Measurements from ENCODE around the gene UROC1.

UROC1 gene

GRCh38 chr3:126442856-126443242 lies 74.7 kb downstream of the UROC1 start:
- no peak overlapping the region for H3K4me3 ChIP-seq (replicated peaks; ENCODE audit: insufficient read depth, low read length)
- H3K27me3 ChIP-seq (ENCODE audit: insufficient read depth, poor library complexity, severe bottlenecking), result no peaks in the 10 kb centered on the region
- H3K27ac ChIP-seq (replicated peaks), result no peak overlapping the region
- no peak for TF ChIP-seq POLR2AphosphoS5 (IDR thresholded peaks at IDR 0.05; ENCODE audit: low read depth)
- no peak for TF ChIP-seq REST (IDR thresholded peaks at IDR 0.05; ENCODE audit: insufficient replicate concordance, low read depth)
- TF ChIP-seq GABPA (IDR thresholded peaks at IDR 0.05; ENCODE audit: low read depth), result no peak
- no peak for TF ChIP-seq SPI1 (IDR thresholded peaks at IDR 0.05; ENCODE audit: borderline replicate concordance, low read depth)
- TF ChIP-seq CTCF (IDR thresholded peaks at IDR 0.05; ENCODE audit: insufficient read depth, low read length), result no peak
- DNase-seq (ENCODE audit: low read depth in 1 of 2, low spot score in 1 of 2), result no peak

DNA sequence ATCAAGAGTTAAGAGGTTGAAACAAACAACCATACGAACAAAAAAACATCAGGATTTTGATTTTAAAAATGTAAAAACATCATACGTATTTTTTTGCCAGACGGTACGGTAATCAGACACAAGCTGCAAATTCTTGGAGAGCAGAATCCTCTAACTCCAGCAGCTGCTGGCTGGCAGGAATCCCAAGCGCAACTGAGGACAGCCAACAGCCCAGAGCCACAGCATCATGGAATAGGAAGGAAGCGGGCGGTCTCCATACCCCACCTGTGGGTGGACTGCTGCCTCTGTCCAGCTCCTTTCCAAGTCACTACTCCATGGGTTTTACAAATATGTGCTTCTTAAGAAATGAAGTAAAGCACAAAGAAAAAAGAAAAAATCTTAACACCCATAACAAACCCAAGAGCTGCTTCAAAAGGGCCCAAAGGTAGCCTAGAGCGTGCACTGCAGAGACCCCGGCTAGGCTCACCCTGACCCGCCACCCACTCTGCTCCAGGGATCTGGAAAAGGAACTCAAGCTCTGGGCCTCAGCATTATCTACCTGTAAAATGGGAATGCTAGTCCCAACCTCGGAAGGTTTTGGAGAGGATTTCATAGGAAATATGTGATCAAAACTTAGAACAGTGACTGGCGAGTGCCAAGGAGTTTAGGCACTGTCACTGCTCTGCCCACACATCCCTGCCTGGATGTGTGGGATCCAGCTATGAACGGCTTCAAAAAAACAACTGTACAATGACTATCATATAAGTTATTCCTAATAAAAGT lies 75.3 kb downstream of the UROC1 start:
- Histone ChIP-seq H3K4me3 (replicated peaks; ENCODE audit: insufficient read depth, low read length) (no peak overlapping the region), H3K27me3 (ENCODE audit: insufficient read depth, poor library complexity, severe bottlenecking) (no peaks in the 10 kb centered on the region), H3K27ac (replicated peaks) (no peak overlapping the region)
- no peak for TF ChIP-seq SPI1 (IDR thresholded peaks at IDR 0.05; ENCODE audit: borderline replicate concordance, low read depth)
- TF ChIP-seq POLR2AphosphoS5 (IDR thresholded peaks at IDR 0.05; ENCODE audit: low read depth), result no peak
- no peak for TF ChIP-seq GABPA (IDR thresholded peaks at IDR 0.05; ENCODE audit: low read depth)
- no peak for DNase-seq (ENCODE audit: low read depth in 1 of 2, low spot score in 1 of 2)

DNA sequence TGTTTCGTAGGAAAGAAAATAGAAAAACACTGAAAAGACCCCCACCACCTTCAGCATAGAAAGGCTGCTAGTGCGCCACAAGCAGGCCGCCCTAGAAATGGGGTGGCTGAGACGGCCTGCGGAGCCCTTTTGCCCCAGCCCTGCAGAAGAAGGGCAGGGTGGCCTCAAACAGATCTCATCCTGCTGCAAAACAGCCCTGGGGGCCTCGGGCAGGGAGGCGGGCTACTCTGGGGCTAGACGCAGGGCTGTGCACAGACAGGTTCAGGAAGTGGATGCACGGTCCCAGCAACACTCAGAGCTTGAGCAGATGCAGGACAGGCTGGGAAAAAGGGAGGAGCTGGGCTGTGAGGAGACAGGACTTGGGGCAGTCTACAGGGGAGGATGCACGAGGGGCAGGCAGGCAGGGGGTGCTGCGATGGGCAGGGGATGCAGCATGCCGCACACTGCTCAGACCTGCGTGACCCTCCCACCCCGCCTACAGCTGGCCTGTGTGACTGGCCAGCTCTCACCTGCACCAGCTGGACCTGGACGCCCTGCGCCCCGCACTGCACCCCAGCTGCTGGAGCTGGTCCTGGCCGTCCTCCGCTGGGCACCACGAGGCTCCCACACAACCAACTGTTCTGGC lies 76.2 kb downstream of the UROC1 start:
- no peaks in the 10 kb centered on the region for H3K27me3 ChIP-seq (ENCODE audit: insufficient read depth, poor library complexity, severe bottlenecking)
- DNase-seq (ENCODE audit: low read depth in 1 of 2, low spot score in 1 of 2), result no peak
- TF ChIP-seq REST (IDR thresholded peaks at IDR 0.05; ENCODE audit: insufficient replicate concordance, low read depth), result no peak
- TF ChIP-seq SPI1 (IDR thresholded peaks at IDR 0.05; ENCODE audit: borderline replicate concordance, low read depth), result no peak
- TF ChIP-seq CTCF (IDR thresholded peaks at IDR 0.05; ENCODE audit: insufficient read depth, low read length), result no peak
- TF ChIP-seq GABPA (IDR thresholded peaks at IDR 0.05; ENCODE audit: low read depth), result no peak
- TF ChIP-seq POLR2AphosphoS5 (IDR thresholded peaks at IDR 0.05; ENCODE audit: low read depth), result no peak
- H3K4me3 ChIP-seq (replicated peaks; ENCODE audit: insufficient read depth, low read length), result no peak overlapping the region
- no peak overlapping the region for H3K27ac ChIP-seq (replicated peaks)

- H3K4me3 ChIP-seq (replicated peaks; ENCODE audit: insufficient read depth, low read length), result no peak overlapping the region
- H3K27me3 ChIP-seq (ENCODE audit: insufficient read depth, poor library complexity, severe bottlenecking), result no peaks in the 10 kb centered on the region
- no peak for DNase-seq (ENCODE audit: low read depth in 1 of 2, low spot score in 1 of 2)
- TF ChIP-seq REST (IDR thresholded peaks at IDR 0.05; ENCODE audit: insufficient replicate concordance, low read depth) (no peak), POLR2AphosphoS5 (IDR thresholded peaks at IDR 0.05; ENCODE audit: low read depth) (no peak), CTCF (IDR thresholded peaks at IDR 0.05; ENCODE audit: insufficient read depth, low read length) (no peak), GABPA (IDR thresholded peaks at IDR 0.05; ENCODE audit: low read depth) (no peak), SPI1 (IDR thresholded peaks at IDR 0.05; ENCODE audit: borderline replicate concordance, low read depth) (no peak)
- H3K27ac ChIP-seq (replicated peaks), result no peak overlapping the region
Observed at GRCh38 chr3:126440709-126440995, 76.9 kb downstream of the UROC1 start.

Data from HL-60 (cell line).